HG03097 (cell line): ENCODE results near the gene ERCC8.
"Not testable (repeated sequence)": the region's sequence is repeated elsewhere in the genome, so short reads cannot be mapped to it uniquely, and the experiment has no call there.

Experiments
- ATAC-seq: cut with Tn5 transposase; IDR thresholded peaks from one replicate; pipeline ENCODE4 v1.9.1; 2021; ENCODE audit not compliant: unreplicated experiment, low FRiP score

ERCC8 gene

GRCh38 chr5:60918466-60918865, 26.4 kb downstream of the ERCC8 start:
- no peak for ATAC-seq

GRCh38 chr5:60916646-60917045, 28.2 kb downstream of the ERCC8 start:
- no peak for ATAC-seq

- ATAC-seq, result no peak
These were observed 41.5 kb downstream of the ERCC8 start for GRCh38 chr5:60903356-60903755.

GRCh38 chr5:60896991-60897390, 47.9 kb downstream of the ERCC8 start:
- no peak for ATAC-seq

GRCh38 chr5:60893521-60893920, 51.3 kb downstream of the ERCC8 start:
- no peak for ATAC-seq

- no peak for ATAC-seq
These were observed 53.2 kb downstream of the ERCC8 start for GRCh38 chr5:60891667-60892066.

- ATAC-seq, result no peak
These were observed 56.4 kb downstream of the ERCC8 start for GRCh38 chr5:60888359-60889061.

- no peak for ATAC-seq
These were observed 57.1 kb downstream of the ERCC8 start for GRCh38 chr5:60887746-60888145.

GRCh38 chr5:60887096-60887495, 57.8 kb downstream of the ERCC8 start:
- ATAC-seq, result no peak

GRCh38 chr5:60886158-60886557, 58.7 kb downstream of the ERCC8 start:
- ATAC-seq, result no peak

- no peak for ATAC-seq
These were observed 61.6 kb downstream of the ERCC8 start for GRCh38 chr5:60883229-60883628.

- no peak for ATAC-seq
These were observed 72.0 kb downstream of the ERCC8 start for GRCh38 chr5:60872892-60873291.

- no peak for ATAC-seq
These were observed 74.0 kb downstream of the ERCC8 start for GRCh38 chr5:60870857-60871256.

- ATAC-seq, result not testable (repeated sequence)
These were observed 84.3 kb downstream of the ERCC8 start for GRCh38 chr5:60860572-60860971.

GRCh38 chr5:60856066-60856465, 88.8 kb downstream of the ERCC8 start:
- ATAC-seq, result no peak

GRCh38 chr5:60852940-60853339, 91.9 kb downstream of the ERCC8 start:
- ATAC-seq, result no peak

GRCh38 chr5:60852317-60852716, 92.6 kb downstream of the ERCC8 start:
- no peak for ATAC-seq

GRCh38 chr5:60851626-60852025, 93.2 kb downstream of the ERCC8 start:
- no peak for ATAC-seq

GRCh38 chr5:60846298-60846697, 98.6 kb downstream of the ERCC8 start:
- ATAC-seq, result no peak

GRCh38 chr5:60843936-60844905, 100.6 kb downstream of the ERCC8 start, which contains the start of gene ELOVL7:
ELOVL7 (minus strand) TSS chr5:60844269; CDS start chr5:60787397, 56,872 bp downstream.
- peak; percentile 88 for ATAC-seq

GRCh38 chr5:60843386-60843935, 101.4 kb downstream of the ERCC8 start:
- ATAC-seq, result peak; percentile 26
